Measurements from ENCODE around the gene TPRG1.

GRCh38 chr3:189168711-189169110 lies 3.1 kb upstream of the TPRG1 start:
- TF ChIP-seq POLR2A (IDR thresholded peaks at IDR 0.05; ENCODE audit: low read length) (no peak), GATA1 (IDR thresholded peaks at IDR 0.05; ENCODE audit: low read depth, low read length) (no peak)

Measured in erythroblast (primary cell).